ENCODE results near the gene NGEF. TPM values are rescaled to one million over a fixed set of nuclear protein-coding genes. Genes with fewer than 3 reads are reported as not detected.

NGEF gene
- total RNA-seq, 2 experiments from 2014 or later: not detected

GRCh38 chr2:232869138-232870017 lies 143.7 kb downstream of the NGEF start:
- Histone ChIP-seq H3K27ac (ENCODE audit: low read depth in 1 of 2, low read length in 2 of 2) (no peak overlapping the region), H3K4me1 (ENCODE audit: insufficient read depth, low read length) (no peaks in the 10 kb centered on the region), H3K36me3 (ENCODE audit: insufficient read depth, low read length) (no peaks in the 10 kb centered on the region), H3K27me3 (ENCODE audit: control insufficient read depth in 1 of 2, insufficient read depth in 2 of 2, low read length in 2 of 2) (peaks cover 5 to 6% of the 10 kb centered on the region in 2 experiments), H3K4me3 (ENCODE audit: low read length) (no peak overlapping the region), H3K9me3 (ENCODE audit: control insufficient read depth in 1 of 2, insufficient read depth in 1 of 2, low read length in 2 of 2) (no peaks in the 10 kb centered on the region)
- Mint-ChIP-seq H3K4me3 (no peak overlapping the region), H3K27me3 (peaks cover 6% of the 10 kb centered on the region), H3K27ac (no peak overlapping the region), H3K36me3 (ENCODE audit: low read depth) (no peaks in the 10 kb centered on the region), H3K9me3 (no peaks in the 10 kb centered on the region), H3K4me1 (ENCODE audit: low read depth) (no peaks in the 10 kb centered on the region)
- POLR2A ChIA-PET: interaction anchor here (0.5 kb wide), 1 partner anchor 9 kb away, joined by 3 read pairs; no protein-coding TSS in a partner anchor
- ATAC-seq (ENCODE audit: poor library complexity): no peak
- no peak for DNase-seq
- CTCF ChIA-PET: no interaction called here
- intact Hi-C loops (cut with DNase I, micrococcal nuclease): loop anchor here in 1 of 2 experiments (10.0 kb wide), 1 partner anchor 165 kb away; the partner anchor contains the start of gene NEU2
- no peak for TF ChIP-seq CTCF (IDR thresholded peaks at IDR 0.05)

- Histone ChIP-seq H3K4me3 (ENCODE audit: low read length) (no peak overlapping the region), H3K4me1 (ENCODE audit: insufficient read depth, low read length) (no peaks in the 10 kb centered on the region), H3K36me3 (ENCODE audit: insufficient read depth, low read length) (no peaks in the 10 kb centered on the region), H3K9me3 (ENCODE audit: control insufficient read depth in 1 of 2, insufficient read depth in 1 of 2, low read length in 2 of 2) (no peaks in the 10 kb centered on the region), H3K27me3 (ENCODE audit: control insufficient read depth in 1 of 2, insufficient read depth in 2 of 2, low read length in 2 of 2) (no peaks in the 10 kb centered on the region), H3K27ac (ENCODE audit: low read depth in 1 of 2, low read length in 2 of 2) (no peak overlapping the region)
- no peak for ATAC-seq (ENCODE audit: poor library complexity)
- CTCF ChIA-PET: no interaction called here
- peaks cover 6% of the 10 kb centered on the region for H3K36me3 Mint-ChIP-seq (ENCODE audit: low read depth)
- no peaks in the 10 kb centered on the region for H3K4me1 Mint-ChIP-seq (ENCODE audit: low read depth)
- no peaks in the 10 kb centered on the region for H3K27me3 Mint-ChIP-seq
- POLR2A ChIA-PET: no interaction called here
- DNase-seq: no peak
- TF ChIP-seq CTCF (IDR thresholded peaks at IDR 0.05): no peak
- no peak overlapping the region for H3K27ac Mint-ChIP-seq
- intact Hi-C loops (cut with DNase I, micrococcal nuclease): loop anchor here in 1 of 2 experiments (10.0 kb wide), 1 partner anchor 169 kb away; the partner anchor contains the start of gene NEU2
- H3K4me3 Mint-ChIP-seq: no peak overlapping the region
- H3K9me3 Mint-ChIP-seq: no peaks in the 10 kb centered on the region
Measured at GRCh38 chr2:232866104-232866503, 147.0 kb downstream of the NGEF start.

GRCh38 chr2:232865165-232865564 lies 147.9 kb downstream of the NGEF start:
- no peak for DNase-seq
- H3K9me3 Mint-ChIP-seq: no peaks in the 10 kb centered on the region
- H3K4me3 Mint-ChIP-seq: no peak overlapping the region
- H3K27me3 Mint-ChIP-seq: no peaks in the 10 kb centered on the region
- Histone ChIP-seq H3K4me3 (ENCODE audit: low read length) (no peak overlapping the region), H3K9me3 (ENCODE audit: control insufficient read depth in 1 of 2, insufficient read depth in 1 of 2, low read length in 2 of 2) (no peaks in the 10 kb centered on the region), H3K4me1 (ENCODE audit: insufficient read depth, low read length) (no peaks in the 10 kb centered on the region), H3K36me3 (ENCODE audit: insufficient read depth, low read length) (no peaks in the 10 kb centered on the region), H3K27me3 (ENCODE audit: control insufficient read depth in 1 of 2, insufficient read depth in 2 of 2, low read length in 2 of 2) (no peaks in the 10 kb centered on the region), H3K27ac (ENCODE audit: low read depth in 1 of 2, low read length in 2 of 2) (no peak overlapping the region)
- intact Hi-C loops (cut with DNase I, micrococcal nuclease): loop anchor here in 1 of 2 experiments (10.0 kb wide), 1 partner anchor 170 kb away; the partner anchor contains the start of gene NEU2
- H3K27ac Mint-ChIP-seq: no peak overlapping the region
- ChIA-PET POLR2A (no interaction called here), CTCF (no interaction called here)
- peaks cover 14% of the 10 kb centered on the region for H3K36me3 Mint-ChIP-seq (ENCODE audit: low read depth)
- no peak for ATAC-seq (ENCODE audit: poor library complexity)
- H3K4me1 Mint-ChIP-seq (ENCODE audit: low read depth): no peaks in the 10 kb centered on the region
- no peak for TF ChIP-seq CTCF (IDR thresholded peaks at IDR 0.05)

Measured in CD4-positive, alpha-beta T cell (primary cell).